ENCODE measurements around the gene PHF20.
A peak's percentile ranks its signal among the peaks of the same experiment; 100 is the strongest.
"Not testable (repeated sequence)": the region's sequence is repeated elsewhere in the genome, so short reads cannot be mapped to it uniquely, and the experiment has no call there.

PHF20 gene

GRCh38 chr20:35954200-35954906 is 182.5 kb downstream of the PHF20 start, which contains the start of gene SCAND1:
Gene SCAND1, minus strand, starts transcription at chr20:35954502. Its CDS starts 218 bp downstream, at chr20:35954284.
- H3K27me3 ChIP-seq (ENCODE audit: control insufficient read depth in 1 of 2, insufficient read depth in 2 of 2, low read length in 2 of 2), result no peaks in the 10 kb centered on the region
- H3K36me3 ChIP-seq (ENCODE audit: control insufficient read depth in 2 of 2, insufficient read depth in 2 of 2, low read length in 2 of 2), result no peaks in the 10 kb centered on the region
- peak within 1 kb of the TSS; percentile 94 for H3K27ac ChIP-seq (ENCODE audit: low read length)
- peaks cover 22% of the 10 kb centered on the region for H3K4me1 ChIP-seq (ENCODE audit: control insufficient read depth, insufficient read depth, low read length)
- H3K9ac ChIP-seq (ENCODE audit: low read length in 2 of 2), result peak within 1 kb of the TSS; percentile 95 to 96
- H3K4me3 ChIP-seq (ENCODE audit: low read length in 2 of 2), result peak within 1 kb of the TSS; percentile 95 to 98
- H3K9me3 ChIP-seq (ENCODE audit: control insufficient read depth in 2 of 2, low read length in 2 of 2), result no peaks in the 10 kb centered on the region

DNA sequence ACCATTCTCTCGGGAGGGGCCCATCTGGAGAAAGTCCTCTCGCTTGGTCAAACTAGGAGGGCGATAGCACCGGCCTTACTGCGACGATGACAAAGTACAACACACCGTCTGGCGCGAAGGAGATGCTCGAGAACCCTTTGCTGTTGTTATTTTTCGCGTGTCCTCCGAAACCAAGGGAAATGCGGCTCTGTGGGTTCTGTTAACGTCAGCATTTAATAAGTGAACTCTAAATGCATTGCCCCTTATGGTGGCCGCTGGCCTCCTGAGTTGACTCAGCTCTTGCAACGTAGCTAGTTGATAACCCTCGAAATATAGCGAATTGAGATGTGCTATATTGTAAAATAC is 183.1 kb downstream of the PHF20 start:
- peak overlapping the region; percentile 95 to 96 for H3K9ac ChIP-seq (ENCODE audit: low read length in 2 of 2)
- no peaks in the 10 kb centered on the region for H3K36me3 ChIP-seq (ENCODE audit: control insufficient read depth in 2 of 2, insufficient read depth in 2 of 2, low read length in 2 of 2)
- no peaks in the 10 kb centered on the region for H3K27me3 ChIP-seq (ENCODE audit: control insufficient read depth in 1 of 2, insufficient read depth in 2 of 2, low read length in 2 of 2)
- H3K4me3 ChIP-seq (ENCODE audit: low read length in 2 of 2), result peak overlapping the region; percentile 95 to 98
- H3K9me3 ChIP-seq (ENCODE audit: control insufficient read depth in 2 of 2, low read length in 2 of 2), result no peaks in the 10 kb centered on the region
- H3K27ac ChIP-seq (ENCODE audit: low read length), result peak overlapping the region; percentile 94
- peaks cover 22% of the 10 kb centered on the region for H3K4me1 ChIP-seq (ENCODE audit: control insufficient read depth, insufficient read depth, low read length)

DNA sequence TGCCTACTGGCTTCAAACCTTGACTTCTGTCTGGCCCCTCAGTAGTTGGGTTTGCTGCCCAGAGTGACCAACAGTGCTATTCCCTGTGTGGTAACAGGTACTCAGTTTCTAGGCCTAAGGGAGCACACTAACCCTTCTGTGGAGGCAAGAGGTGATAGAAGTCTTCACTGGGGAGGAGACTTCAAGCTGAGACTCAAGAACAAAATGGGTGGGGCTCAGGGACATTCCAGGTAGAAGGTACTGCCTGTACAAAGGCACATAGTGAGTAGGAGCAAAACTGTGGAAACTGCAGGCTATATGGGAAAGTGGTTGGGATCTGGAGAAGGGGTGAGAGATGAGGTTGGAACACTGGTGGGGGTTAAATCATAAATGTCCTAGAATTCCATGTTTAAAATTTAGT is 184.8 kb downstream of the PHF20 start:
- no peaks in the 10 kb centered on the region for H3K9me3 ChIP-seq (ENCODE audit: control insufficient read depth in 2 of 2, low read length in 2 of 2)
- peaks cover 22% of the 10 kb centered on the region for H3K4me1 ChIP-seq (ENCODE audit: control insufficient read depth, insufficient read depth, low read length)
- H3K36me3 ChIP-seq (ENCODE audit: control insufficient read depth in 2 of 2, insufficient read depth in 2 of 2, low read length in 2 of 2), result no peaks in the 10 kb centered on the region
- no peak overlapping the region for H3K27ac ChIP-seq (ENCODE audit: low read length)
- no peaks in the 10 kb centered on the region for H3K27me3 ChIP-seq (ENCODE audit: control insufficient read depth in 1 of 2, insufficient read depth in 2 of 2, low read length in 2 of 2)
- no peak overlapping the region for H3K9ac ChIP-seq (ENCODE audit: low read length in 2 of 2)
- no peak overlapping the region for H3K4me3 ChIP-seq (ENCODE audit: low read length in 2 of 2)

DNA sequence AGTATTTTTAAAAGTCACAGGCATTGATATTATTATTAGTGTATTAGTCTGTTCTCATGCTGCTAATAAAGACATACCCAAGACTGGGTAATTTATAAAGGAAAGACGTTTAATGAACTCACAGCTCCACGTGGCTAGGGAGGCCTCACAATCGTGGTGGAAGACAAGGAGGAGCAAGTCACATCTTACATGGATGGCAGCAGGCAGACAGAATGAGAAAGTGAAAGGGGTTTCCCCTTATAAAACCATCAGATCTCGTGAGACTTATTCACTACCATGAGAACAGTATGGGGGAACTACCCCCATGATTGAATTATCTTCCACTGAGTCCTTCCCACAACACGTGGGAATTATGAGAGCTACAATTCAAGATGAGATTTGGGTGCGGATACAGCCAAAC is 187.5 kb downstream of the PHF20 start:
- not testable (repeated sequence) for H3K9ac ChIP-seq (ENCODE audit: low read length in 2 of 2); H3K4me1 ChIP-seq (ENCODE audit: control insufficient read depth, insufficient read depth, low read length); H3K9me3 ChIP-seq (ENCODE audit: control insufficient read depth in 2 of 2, low read length in 2 of 2); H3K4me3 ChIP-seq (ENCODE audit: low read length in 2 of 2); H3K27ac ChIP-seq (ENCODE audit: low read length); H3K36me3 ChIP-seq (ENCODE audit: control insufficient read depth in 2 of 2, insufficient read depth in 2 of 2, low read length in 2 of 2); H3K27me3 ChIP-seq (ENCODE audit: control insufficient read depth in 1 of 2, insufficient read depth in 2 of 2, low read length in 2 of 2)

GRCh38 chr20:35963878-35964277 is 192.1 kb downstream of the PHF20 start:
- Histone ChIP-seq H3K27me3 (ENCODE audit: control insufficient read depth in 1 of 2, insufficient read depth in 2 of 2, low read length in 2 of 2) (no peaks in the 10 kb centered on the region), H3K27ac (ENCODE audit: low read length) (no peak overlapping the region), H3K9me3 (ENCODE audit: control insufficient read depth in 2 of 2, low read length in 2 of 2) (no peaks in the 10 kb centered on the region), H3K36me3 (ENCODE audit: control insufficient read depth in 2 of 2, insufficient read depth in 2 of 2, low read length in 2 of 2) (no peaks in the 10 kb centered on the region), H3K4me1 (ENCODE audit: control insufficient read depth, insufficient read depth, low read length) (no peaks in the 10 kb centered on the region), H3K4me3 (ENCODE audit: low read length in 2 of 2) (no peak overlapping the region), H3K9ac (ENCODE audit: low read length in 2 of 2) (no peak overlapping the region)

GRCh38 chr20:35967979-35968640 is 196.3 kb downstream of the PHF20 start, which contains the start of gene CNBD2:
Gene CNBD2, plus strand, starts transcription at chr20:35968590. Its CDS starts 173 bp downstream, at chr20:35968763.
- Histone ChIP-seq H3K4me3 (ENCODE audit: low read length in 2 of 2) (no peak within 1 kb of the TSS), H3K9ac (ENCODE audit: low read length in 2 of 2) (no peak within 1 kb of the TSS), H3K9me3 (ENCODE audit: control insufficient read depth in 2 of 2, low read length in 2 of 2) (peaks cover 0 to 4% of the 10 kb centered on the region in 2 donors), H3K27ac (ENCODE audit: low read length) (no peak within 1 kb of the TSS), H3K36me3 (ENCODE audit: control insufficient read depth in 2 of 2, insufficient read depth in 2 of 2, low read length in 2 of 2) (no peaks in the 10 kb centered on the region), H3K27me3 (ENCODE audit: control insufficient read depth in 1 of 2, insufficient read depth in 2 of 2, low read length in 2 of 2) (no peaks in the 10 kb centered on the region), H3K4me1 (ENCODE audit: control insufficient read depth, insufficient read depth, low read length) (no peaks in the 10 kb centered on the region)

- H3K4me3 ChIP-seq (ENCODE audit: low read length in 2 of 2), result no peak overlapping the region
- H3K36me3 ChIP-seq (ENCODE audit: control insufficient read depth in 2 of 2, insufficient read depth in 2 of 2, low read length in 2 of 2), result no peaks in the 10 kb centered on the region
- H3K27ac ChIP-seq (ENCODE audit: low read length), result no peak overlapping the region
- H3K9ac ChIP-seq (ENCODE audit: low read length in 2 of 2), result no peak overlapping the region
- H3K9me3 ChIP-seq (ENCODE audit: control insufficient read depth in 2 of 2, low read length in 2 of 2), result peaks cover 0 to 4% of the 10 kb centered on the region in 2 donors
- H3K27me3 ChIP-seq (ENCODE audit: control insufficient read depth in 1 of 2, insufficient read depth in 2 of 2, low read length in 2 of 2), result no peaks in the 10 kb centered on the region
- no peaks in the 10 kb centered on the region for H3K4me1 ChIP-seq (ENCODE audit: control insufficient read depth, insufficient read depth, low read length)
Observed at GRCh38 chr20:35968930-35969329, 197.1 kb downstream of the PHF20 start.

DNA sequence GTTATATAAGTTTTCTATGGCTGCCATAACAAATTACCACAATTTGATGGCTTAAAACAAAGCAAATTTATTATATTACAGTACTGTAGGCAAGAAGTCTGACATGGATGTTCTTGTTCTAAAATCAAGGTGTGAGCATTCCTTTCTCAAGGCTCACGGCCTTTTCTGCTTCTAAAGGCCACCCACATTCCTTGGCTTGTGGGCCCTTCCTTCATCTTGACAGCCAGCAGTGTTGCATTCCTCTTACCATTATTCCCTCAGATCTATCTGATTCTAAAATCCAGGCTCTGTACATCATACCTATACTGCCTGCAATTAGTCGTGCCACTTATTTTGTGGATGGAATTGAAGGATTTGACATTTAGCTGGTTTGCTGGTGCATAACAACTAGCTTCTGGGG is 200.2 kb downstream of the PHF20 start:
- no peak overlapping the region for H3K9ac ChIP-seq (ENCODE audit: low read length in 2 of 2)
- H3K4me3 ChIP-seq (ENCODE audit: low read length in 2 of 2), result no peak overlapping the region
- H3K9me3 ChIP-seq (ENCODE audit: control insufficient read depth in 2 of 2, low read length in 2 of 2), result peaks cover 0 to 4% of the 10 kb centered on the region in 2 donors
- no peak overlapping the region for H3K27ac ChIP-seq (ENCODE audit: low read length)
- H3K27me3 ChIP-seq (ENCODE audit: control insufficient read depth in 1 of 2, insufficient read depth in 2 of 2, low read length in 2 of 2), result no peaks in the 10 kb centered on the region
- H3K36me3 ChIP-seq (ENCODE audit: control insufficient read depth in 2 of 2, insufficient read depth in 2 of 2, low read length in 2 of 2), result no peaks in the 10 kb centered on the region
- no peaks in the 10 kb centered on the region for H3K4me1 ChIP-seq (ENCODE audit: control insufficient read depth, insufficient read depth, low read length)

- Histone ChIP-seq H3K4me1 (ENCODE audit: control insufficient read depth, insufficient read depth, low read length) (no peaks in the 10 kb centered on the region), H3K27ac (ENCODE audit: low read length) (no peak overlapping the region), H3K36me3 (ENCODE audit: control insufficient read depth in 2 of 2, insufficient read depth in 2 of 2, low read length in 2 of 2) (no peaks in the 10 kb centered on the region), H3K9ac (ENCODE audit: low read length in 2 of 2) (no peak overlapping the region), H3K9me3 (ENCODE audit: control insufficient read depth in 2 of 2, low read length in 2 of 2) (peaks cover 0 to 4% of the 10 kb centered on the region in 2 donors), H3K4me3 (ENCODE audit: low read length in 2 of 2) (no peak overlapping the region), H3K27me3 (ENCODE audit: control insufficient read depth in 1 of 2, insufficient read depth in 2 of 2, low read length in 2 of 2) (no peaks in the 10 kb centered on the region)
Observed at GRCh38 chr20:35972462-35972861, 200.6 kb downstream of the PHF20 start.

DNA sequence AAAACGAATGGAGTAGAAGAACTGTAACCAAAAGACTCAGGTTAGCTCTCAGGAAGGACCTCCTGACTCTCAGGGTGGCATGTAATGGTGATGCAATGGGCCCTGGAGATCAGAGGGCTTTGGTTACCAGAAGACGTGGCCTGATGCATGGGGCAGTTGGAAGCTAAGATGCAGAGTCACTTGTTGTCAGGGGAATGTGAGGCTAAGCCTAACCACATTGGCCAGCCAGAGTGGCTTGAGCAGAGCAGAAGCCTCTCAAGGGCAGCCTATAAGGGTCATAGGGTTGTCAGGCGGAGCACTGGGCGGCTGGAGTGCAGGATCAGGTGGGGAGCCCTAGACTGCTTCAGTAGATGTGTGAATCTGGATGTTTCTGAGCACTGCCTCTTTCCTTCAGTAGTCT is 202.4 kb downstream of the PHF20 start:
- Histone ChIP-seq H3K9ac (ENCODE audit: low read length in 2 of 2) (no peak overlapping the region), H3K27me3 (ENCODE audit: control insufficient read depth in 1 of 2, insufficient read depth in 2 of 2, low read length in 2 of 2) (no peaks in the 10 kb centered on the region), H3K36me3 (ENCODE audit: control insufficient read depth in 2 of 2, insufficient read depth in 2 of 2, low read length in 2 of 2) (no peaks in the 10 kb centered on the region), H3K27ac (ENCODE audit: low read length) (no peak overlapping the region), H3K4me1 (ENCODE audit: control insufficient read depth, insufficient read depth, low read length) (no peaks in the 10 kb centered on the region), H3K9me3 (ENCODE audit: control insufficient read depth in 2 of 2, low read length in 2 of 2) (peaks cover 0 to 4% of the 10 kb centered on the region in 2 donors), H3K4me3 (ENCODE audit: low read length in 2 of 2) (no peak overlapping the region)

All from stomach smooth muscle (tissue), 2 donors.